Peyer's patch (tissue), 4 donors: Measurements from ENCODE around the gene BTBD6.

Source experiments
- POLR2A ChIP-seq, 2 donors: fragments of 450-650 bp; IDR thresholded peaks; one replicate each; pipeline ENCODE4 v1.5.1; 2017; ENCODE audit warnings: antibody characterized with exemption in 2 of 2, mild to moderate bottlenecking in 2 of 2, moderate library complexity in 2 of 2
- TF ChIP-seq, protein P1 (sequence below), 6 experiments: fragments of 450-650 bp in 4 of 6; fragments of 200-600 bp in 2 of 6; sonication (generic) in 1 of 6; IDR thresholded peaks; one replicate each; pipeline ENCODE4 v1.5.1; 2017 to 2019; ENCODE audit warnings: antibody characterized with exemption in 6 of 6, mild to moderate bottlenecking in 3 of 6, moderate library complexity in 1 of 6

- TF ChIP-seq, protein P1, sequence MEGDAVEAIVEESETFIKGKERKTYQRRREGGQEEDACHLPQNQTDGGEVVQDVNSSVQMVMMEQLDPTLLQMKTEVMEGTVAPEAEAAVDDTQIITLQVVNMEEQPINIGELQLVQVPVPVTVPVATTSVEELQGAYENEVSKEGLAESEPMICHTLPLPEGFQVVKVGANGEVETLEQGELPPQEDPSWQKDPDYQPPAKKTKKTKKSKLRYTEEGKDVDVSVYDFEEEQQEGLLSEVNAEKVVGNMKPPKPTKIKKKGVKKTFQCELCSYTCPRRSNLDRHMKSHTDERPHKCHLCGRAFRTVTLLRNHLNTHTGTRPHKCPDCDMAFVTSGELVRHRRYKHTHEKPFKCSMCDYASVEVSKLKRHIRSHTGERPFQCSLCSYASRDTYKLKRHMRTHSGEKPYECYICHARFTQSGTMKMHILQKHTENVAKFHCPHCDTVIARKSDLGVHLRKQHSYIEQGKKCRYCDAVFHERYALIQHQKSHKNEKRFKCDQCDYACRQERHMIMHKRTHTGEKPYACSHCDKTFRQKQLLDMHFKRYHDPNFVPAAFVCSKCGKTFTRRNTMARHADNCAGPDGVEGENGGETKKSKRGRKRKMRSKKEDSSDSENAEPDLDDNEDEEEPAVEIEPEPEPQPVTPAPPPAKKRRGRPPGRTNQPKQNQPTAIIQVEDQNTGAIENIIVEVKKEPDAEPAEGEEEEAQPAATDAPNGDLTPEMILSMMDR (IDR thresholded peaks at IDR 0.05), result no peak
- TF ChIP-seq POLR2A (IDR thresholded peaks at IDR 0.05), result no peak
Observed at GRCh38 chr14:105223260-105223659, 25.1 kb upstream of the BTBD6 start.
